Endothelial cell of umbilical vein (primary cell): ENCODE measurements around the gene ERICH3. TPM values are rescaled to one million over a fixed set of nuclear protein-coding genes. Genes with fewer than 3 reads are reported as not detected.

Experiments used
- BruUV-seq: library from RNA; stranded (reverse); fragments of 400-500 nt; replicated peaks from 2 replicates; lab custom pipeline; 2021; lab: Mats Ljungman, UMichigan
- CTCF ChIA-PET: fragments of 300-600, 350-600 bp; sonication (Branson Sonifier 250); formaldehyde crosslinking; loops from one replicate; lab custom pipeline; 2021; ENCODE audit warnings: antibody characterized with exemption, inconsistent platforms; lab: Charles Lee
- POLR2A ChIA-PET: fragments of 300-600, 350-600 bp; sonication (Branson Sonifier 250); formaldehyde crosslinking; loops from one replicate; lab custom pipeline; 2021; ENCODE audit warnings: antibody characterized with exemption, inconsistent platforms; lab: Charles Lee
- DNase-seq: peaks from one replicate; pipeline ENCODE4 v3.0.0-alpha.2; 2011; ENCODE audit warnings: low read depth, low spot score
- FAIRE-seq: peaks from 2 replicates; lab custom pipeline; 2011; peaks lifted over from hg19 to GRCh38; lab: Jason Lieb, UNC
- H2AFZ ChIP-seq: 2 replicates; pipeline ENCODE4 v1.6.0; 2012; ENCODE audit warnings: low read depth, low read length, control low read depth, inconsistent platforms
- H3K27ac ChIP-seq: 2 replicates; pipeline ENCODE4 v1.5.1; 2011; ENCODE audit warnings: low read depth, mild to moderate bottlenecking, control low read depth, low read length, moderate library complexity; ENCODE audit not compliant: insufficient read depth
- H3K27me3 ChIP-seq, 2 experiments: 2 replicates each; pipeline versions ENCODE4 v1.6.0 to v1.6.1; 2011; ENCODE audit warnings: low read length in 2 of 2, mixed read lengths in 1 of 2; ENCODE audit not compliant: control insufficient read depth in 2 of 2, insufficient read depth in 2 of 2
- H3K36me3 ChIP-seq, 2 experiments: 2 replicates in 1 of 2; 3 replicates in 1 of 2; pipeline ENCODE4 v1.5.1; 2011; ENCODE audit warnings: low read length in 2 of 2, mild to moderate bottlenecking in 1 of 2, moderate library complexity in 1 of 2; ENCODE audit not compliant: control insufficient read depth in 2 of 2, insufficient read depth in 2 of 2; ENCODE audit errors: extremely low read depth in 1 of 2
- H3K4me1 ChIP-seq: 3 replicates; pipeline ENCODE4 v1.5.1; 2011; ENCODE audit warnings: mild to moderate bottlenecking, low read length; ENCODE audit not compliant: control insufficient read depth, insufficient read depth; ENCODE audit errors: extremely low read depth
- H3K4me2 ChIP-seq: 2 replicates; pipeline ENCODE4 v1.6.1; 2011; ENCODE audit warnings: low read length, control low read depth, mixed read lengths; ENCODE audit not compliant: insufficient read depth
- H3K4me3 ChIP-seq, 3 experiments: fragments of 200-600 bp in 1 of 3; sonication (generic), shearing (Covaris generic) in 1 of 3; replicated peaks in 1 of 3; 2 replicates each; pipeline ENCODE4 v1.5.1; 2011 to 2016; ENCODE audit warnings: control low read depth in 3 of 3, low read length in 3 of 3, mild to moderate bottlenecking in 2 of 3, inconsistent platforms in 1 of 3, low read depth in 1 of 3, moderate library complexity in 1 of 3; ENCODE audit not compliant: insufficient read depth in 1 of 3
- H3K79me2 ChIP-seq: 2 replicates; pipeline ENCODE4 v1.6.0; 2012; ENCODE audit warnings: low read length, inconsistent platforms; ENCODE audit not compliant: control insufficient read depth, insufficient read depth
- H3K9ac ChIP-seq: replicated peaks from 2 replicates; pipeline ENCODE3; 2011; ENCODE audit warnings: low read length, control low read depth; ENCODE audit not compliant: insufficient read depth; ENCODE audit errors: extremely low read depth
- H3K9me1 ChIP-seq: replicated peaks from 3 replicates; pipeline ENCODE4 v1.6.0; 2011; ENCODE audit warnings: mild to moderate bottlenecking, low read length; ENCODE audit not compliant: control insufficient read depth, insufficient read depth; ENCODE audit errors: extremely low read depth
- H3K9me3 ChIP-seq: replicated peaks from 2 replicates; pipeline ENCODE4 v1.5.1; 2012; ENCODE audit warnings: low read length, inconsistent platforms; ENCODE audit not compliant: control insufficient read depth, insufficient read depth
- H4K20me1 ChIP-seq: replicated peaks from 2 replicates; pipeline ENCODE3; 2011; ENCODE audit warnings: mild to moderate bottlenecking, low read length; ENCODE audit not compliant: control insufficient read depth, insufficient read depth; ENCODE audit errors: extremely low read depth
- CTCF ChIP-seq, 2 donors: IDR thresholded peaks; 1 replicate in 1 of 2; 2 replicates in 1 of 2; pipeline ENCODE4 v1.5.1; 2011; ENCODE audit warnings: low read length in 2 of 2, mild to moderate bottlenecking in 2 of 2, moderate library complexity in 2 of 2, control low read depth in 1 of 2, inconsistent platforms in 1 of 2, low read depth in 1 of 2; ENCODE audit not compliant: insufficient read depth in 1 of 2; ENCODE audit errors: extremely low read depth in 1 of 2
- EZH2 ChIP-seq: IDR thresholded peaks from 2 replicates; pipeline ENCODE4 v1.6.1; 2012; ENCODE audit warnings: borderline replicate concordance, low read depth, mild to moderate bottlenecking, moderate library complexity, low read length, inconsistent platforms; ENCODE audit not compliant: severe bottlenecking
- FOS ChIP-seq: IDR thresholded peaks from 2 replicates; pipeline ENCODE4 v1.6.1; 2011; ENCODE audit warnings: mild to moderate bottlenecking, low read length, moderate library complexity, borderline replicate concordance; ENCODE audit not compliant: insufficient read depth
- GATA2 ChIP-seq: IDR thresholded peaks from 2 replicates; pipeline ENCODE4 v1.7.0; 2011; ENCODE audit warnings: low read depth, mild to moderate bottlenecking, moderate library complexity, mixed read lengths, low read length; ENCODE audit not compliant: insufficient read length, insufficient read depth
- JUN ChIP-seq: IDR thresholded peaks from 2 replicates; pipeline ENCODE4 v1.6.1; 2011; ENCODE audit warnings: borderline replicate concordance, low read depth; ENCODE audit not compliant: insufficient read length, insufficient read depth
- MAX ChIP-seq: IDR thresholded peaks from 2 replicates; pipeline ENCODE4 v1.6.1; 2011; ENCODE audit not compliant: insufficient read depth, insufficient read length
- MYC ChIP-seq: IDR thresholded peaks from one replicate; pipeline ENCODE4 v1.6.1; 2011; ENCODE audit warnings: mild to moderate bottlenecking, low read depth, low read length
- POLR2A ChIP-seq: IDR thresholded peaks from 2 replicates; pipeline ENCODE4 v1.6.1; 2012; ENCODE audit warnings: low read depth, mild to moderate bottlenecking, control low read depth, low read length
- POLR2AphosphoS5 ChIP-seq: IDR thresholded peaks from 2 replicates; pipeline ENCODE4 v1.6.1; 2012; ENCODE audit warnings: low read depth, mild to moderate bottlenecking, control low read depth, low read length, moderate library complexity; ENCODE audit not compliant: insufficient read depth
- dilution Hi-C: fragments of 300-500 bp; cut with MboI; formaldehyde crosslinking; loops from one replicate; pipeline ENCODE4 v1.15.0; 2019; ENCODE audit warnings: low sequenced_read_pairs; ENCODE audit not compliant: extremely low pct_ligation_motif_present
- intact Hi-C: fragments of 100-400 bp; cut with micrococcal nuclease; formaldehyde crosslinking; loops from one replicate; pipeline ENCODE4 v1.10.0; 2022
- polyA plus RNA-seq, 4 experiments: library from polyadenylated mRNA; depleted of rRNA in 3 of 4; stranded (reverse) in 3 of 4; unstranded in 1 of 4; fragments of >200 nt; gene quantifications; 2 replicates each; pipeline versions ENCODE4 v1.2.1 to v1.2.3, GENCODE V29; 2011 to 2012; ENCODE audit warnings: missing spikeins in 1 of 4
- total RNA-seq: library from RNA; stranded (reverse); gene quantifications from 2 replicates; pipeline ENCODE4 v1.2.3, GENCODE V29; 2021

Gene ERICH3
- total and polyA plus RNA-seq, 2 donors (not counting 3 experiments of a cell fraction or from before 2014, with no cell fraction given): not detected

- H3K4me2 ChIP-seq: no peak overlapping the region
- no TSS peak for BruUV-seq
- no peak for FAIRE-seq
- no peak overlapping the region for H3K9ac ChIP-seq
- DNase-seq: no peak
- no peaks in the 10 kb centered on the region for H3K9me3 ChIP-seq
- H4K20me1 ChIP-seq: no peaks in the 10 kb centered on the region
- CTCF ChIA-PET: no interaction called here
- dilution Hi-C loops (no loop called here), intact Hi-C loops (no loop called here)
- no peak overlapping the region for H3K27ac ChIP-seq
- TF ChIP-seq POLR2A (no peak), FOS (no peak), MYC (no peak), CTCF (IDR thresholded peaks at IDR 0.05; ENCODE audit: extremely low read depth in 1 of 2, insufficient read depth in 1 of 2, low read depth in 1 of 2, low read length in 2 of 2) (no peak), EZH2 (no peak), JUN (no peak), MAX (no peak), GATA2 (no peak), POLR2AphosphoS5 (no peak)
- no peaks in the 10 kb centered on the region for H3K27me3 ChIP-seq
- no peak overlapping the region for H3K4me3 ChIP-seq
- H2AFZ ChIP-seq: no peak overlapping the region
- POLR2A ChIA-PET: no interaction called here
- no peaks in the 10 kb centered on the region for H3K4me1 ChIP-seq
- no peaks in the 10 kb centered on the region for H3K36me3 ChIP-seq
- no peaks in the 10 kb centered on the region for H3K9me1 ChIP-seq
- no peaks in the 10 kb centered on the region for H3K79me2 ChIP-seq
These were observed 81.6 kb downstream of the ERICH3 start for GRCh38 chr1:74591949-74592348.
